Tibial nerve (tissue), 3 donors: ENCODE results near the gene STAT3.

Experiments
- POLR2A ChIP-seq, 2 donors: fragments of 450-650 bp; IDR thresholded peaks; one replicate each; pipeline ENCODE4 v1.6.1; 2017; ENCODE audit warnings: antibody characterized with exemption in 2 of 2, mild to moderate bottlenecking in 2 of 2, moderate library complexity in 2 of 2
- TF ChIP-seq, protein P1 (sequence below), 5 experiments: fragments of 200-600 bp in 3 of 5; fragments of 450-650 bp in 2 of 5; sonication (generic) in 3 of 5; IDR thresholded peaks; one replicate each; pipeline ENCODE4 v1.5.1; 2016 to 2019; ENCODE audit warnings: antibody characterized with exemption in 5 of 5, mild to moderate bottlenecking in 3 of 5, moderate library complexity in 2 of 5

DNA sequence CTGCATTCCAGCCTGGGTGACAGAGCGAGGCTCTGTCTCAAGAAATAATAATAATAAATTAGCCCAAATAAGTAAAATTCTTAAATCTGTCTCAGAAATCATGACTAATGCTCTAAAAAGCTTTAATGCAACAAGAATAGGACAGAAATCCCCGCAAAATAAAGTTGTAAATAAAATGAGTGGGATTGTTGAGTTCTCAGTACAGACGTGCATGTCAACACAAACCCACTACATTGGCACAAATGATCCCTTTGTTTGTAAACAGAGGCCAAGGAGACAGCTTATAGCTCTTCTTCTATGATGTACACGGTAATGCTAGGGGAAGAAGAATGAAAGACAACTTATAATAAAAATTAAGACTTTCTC lies 118.1 kb downstream of the STAT3 start:
- no peak for TF ChIP-seq POLR2A (IDR thresholded peaks at IDR 0.05)
- TF ChIP-seq, protein P1, sequence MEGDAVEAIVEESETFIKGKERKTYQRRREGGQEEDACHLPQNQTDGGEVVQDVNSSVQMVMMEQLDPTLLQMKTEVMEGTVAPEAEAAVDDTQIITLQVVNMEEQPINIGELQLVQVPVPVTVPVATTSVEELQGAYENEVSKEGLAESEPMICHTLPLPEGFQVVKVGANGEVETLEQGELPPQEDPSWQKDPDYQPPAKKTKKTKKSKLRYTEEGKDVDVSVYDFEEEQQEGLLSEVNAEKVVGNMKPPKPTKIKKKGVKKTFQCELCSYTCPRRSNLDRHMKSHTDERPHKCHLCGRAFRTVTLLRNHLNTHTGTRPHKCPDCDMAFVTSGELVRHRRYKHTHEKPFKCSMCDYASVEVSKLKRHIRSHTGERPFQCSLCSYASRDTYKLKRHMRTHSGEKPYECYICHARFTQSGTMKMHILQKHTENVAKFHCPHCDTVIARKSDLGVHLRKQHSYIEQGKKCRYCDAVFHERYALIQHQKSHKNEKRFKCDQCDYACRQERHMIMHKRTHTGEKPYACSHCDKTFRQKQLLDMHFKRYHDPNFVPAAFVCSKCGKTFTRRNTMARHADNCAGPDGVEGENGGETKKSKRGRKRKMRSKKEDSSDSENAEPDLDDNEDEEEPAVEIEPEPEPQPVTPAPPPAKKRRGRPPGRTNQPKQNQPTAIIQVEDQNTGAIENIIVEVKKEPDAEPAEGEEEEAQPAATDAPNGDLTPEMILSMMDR (IDR thresholded peaks at IDR 0.05) = no peak
